Islet of Langerhans (tissue), 1 donor: Measurements from ENCODE around the gene ERG.

ENCODE experiments used
- FAIRE-seq: peaks from one replicate; lab custom pipeline; 2011; peaks lifted over from hg19 to GRCh38; lab: Jason Lieb, UNC

The ERG gene

DNA sequence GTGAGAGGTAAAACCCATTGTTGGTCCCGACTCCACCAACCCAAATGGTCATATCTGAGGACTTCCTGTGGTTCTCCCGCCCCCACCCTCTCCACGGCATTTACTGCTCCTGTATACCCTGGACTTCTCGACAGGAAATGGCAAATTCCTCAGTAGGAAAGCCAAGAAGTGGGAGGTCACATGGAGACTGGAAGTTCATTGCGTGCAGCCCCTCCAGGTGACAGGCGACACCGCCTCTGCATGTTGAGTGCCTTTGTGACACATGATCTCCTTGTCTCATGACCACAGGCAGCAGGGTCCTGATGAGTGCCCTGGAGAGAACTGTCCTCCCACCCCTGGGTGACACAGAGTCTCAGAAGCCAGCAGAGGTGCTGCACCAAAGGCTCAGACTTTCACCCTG, 24.2 kb downstream of the ERG start:
- no peak for FAIRE-seq

DNA sequence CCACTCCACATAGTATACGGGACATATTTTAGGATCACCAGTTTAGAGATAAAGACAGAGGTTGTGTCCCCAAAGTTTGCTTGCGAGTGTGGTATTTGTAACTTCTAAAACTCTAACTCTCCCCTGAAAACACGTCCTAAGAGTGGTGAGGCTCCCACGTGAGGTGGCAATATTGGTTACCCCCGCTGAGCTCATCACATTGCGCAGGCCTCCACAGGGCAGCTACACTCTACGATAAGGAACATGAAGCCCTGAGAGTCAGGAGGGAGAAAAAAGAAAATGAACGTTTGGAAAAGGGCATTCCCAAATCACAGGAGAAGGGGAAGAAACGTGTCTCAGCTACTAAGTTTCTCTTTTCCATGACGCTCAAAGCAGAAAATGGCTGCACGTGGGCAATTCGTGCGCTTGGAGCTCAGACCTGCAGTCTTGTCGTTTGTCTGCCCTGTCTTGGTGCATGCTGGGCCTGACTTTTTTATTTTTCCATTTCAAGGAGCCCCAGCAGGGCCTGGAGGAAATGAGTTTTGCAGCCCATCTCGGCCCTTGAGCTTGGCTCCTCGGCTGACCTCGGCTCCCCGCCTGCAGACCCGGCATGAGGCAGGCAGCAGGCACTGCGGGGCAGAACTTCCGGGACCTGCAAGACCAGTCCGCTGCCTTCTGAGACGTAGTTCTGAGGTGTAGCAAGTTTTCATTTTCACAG, 25.7 kb downstream of the ERG start:
- FAIRE-seq = no peak

DNA sequence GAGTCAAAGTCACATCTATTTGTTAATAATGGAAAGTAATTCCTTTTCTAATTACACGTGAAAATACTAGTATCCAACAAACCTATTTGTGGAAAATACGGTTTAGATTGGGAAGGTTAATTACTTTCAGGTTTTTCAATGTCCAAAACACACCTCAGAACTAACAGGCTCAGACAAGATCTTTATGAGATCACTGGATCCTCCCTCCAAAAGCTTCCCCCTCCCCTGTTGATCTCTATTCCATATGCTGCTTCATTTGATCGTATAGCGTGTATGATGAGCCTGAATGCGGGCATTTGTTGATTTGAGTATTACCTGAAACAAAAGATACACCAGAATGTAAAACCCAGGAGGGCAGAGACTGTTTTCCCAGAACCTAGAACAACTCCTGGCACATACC, 26.5 kb downstream of the ERG start:
- no peak for FAIRE-seq

DNA sequence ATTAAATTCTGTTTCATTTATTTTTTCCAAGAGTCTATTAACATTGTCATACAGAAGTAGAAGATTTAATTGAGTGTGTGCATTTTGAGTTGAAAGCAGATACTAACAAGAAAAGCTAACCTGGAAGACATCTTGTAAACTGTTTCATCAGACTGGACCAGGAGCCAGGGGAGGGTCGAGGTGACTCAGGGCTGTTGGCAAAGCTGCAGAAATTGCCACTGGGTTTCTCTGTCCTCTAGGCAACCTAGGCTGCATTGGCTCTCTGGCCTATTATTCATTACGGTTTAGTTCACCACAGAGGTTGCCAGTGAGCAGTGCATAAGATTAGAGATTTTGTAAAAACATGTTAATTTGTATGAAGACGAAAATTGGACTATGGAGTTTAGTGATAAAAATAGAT, 27.5 kb downstream of the ERG start:
- FAIRE-seq = no peak

DNA sequence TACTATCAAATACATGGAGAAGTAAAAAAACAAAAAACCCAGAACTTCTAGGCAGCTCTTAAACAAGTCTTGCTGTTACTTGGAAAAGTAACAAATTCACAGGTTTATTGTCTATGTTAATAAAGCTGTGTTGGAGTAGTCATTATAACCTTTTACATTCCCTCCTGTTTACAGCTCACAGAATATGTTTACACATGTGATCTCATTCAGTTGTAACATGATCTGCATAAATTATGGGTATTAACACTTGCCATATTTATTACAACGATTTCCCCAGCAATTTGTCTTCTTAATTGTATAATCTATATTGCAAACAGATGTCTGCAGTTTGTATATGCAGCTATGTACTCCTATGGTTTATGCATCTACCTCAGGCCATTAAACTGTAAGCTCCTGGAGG, 28.6 kb downstream of the ERG start:
- FAIRE-seq = no peak

DNA sequence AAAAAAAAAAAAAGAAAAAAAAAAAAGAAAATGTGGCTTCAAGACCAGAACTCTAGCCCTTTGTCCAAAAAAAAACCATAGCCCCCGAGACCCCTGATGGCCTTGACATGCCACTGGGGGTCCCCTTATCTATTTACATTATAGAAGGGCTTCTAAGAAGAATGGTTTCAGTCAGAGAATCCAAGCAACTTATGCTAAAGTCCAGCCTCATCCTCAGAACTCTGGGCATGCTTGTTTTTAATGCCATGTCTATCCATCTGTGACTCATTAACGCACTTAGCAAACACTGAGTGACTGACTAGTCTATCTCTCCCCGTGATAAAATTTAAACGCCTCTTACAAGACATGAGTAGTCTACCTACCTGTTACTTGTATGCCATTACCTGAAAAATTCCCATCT, 29.3 kb downstream of the ERG start:
- FAIRE-seq = no peak

DNA sequence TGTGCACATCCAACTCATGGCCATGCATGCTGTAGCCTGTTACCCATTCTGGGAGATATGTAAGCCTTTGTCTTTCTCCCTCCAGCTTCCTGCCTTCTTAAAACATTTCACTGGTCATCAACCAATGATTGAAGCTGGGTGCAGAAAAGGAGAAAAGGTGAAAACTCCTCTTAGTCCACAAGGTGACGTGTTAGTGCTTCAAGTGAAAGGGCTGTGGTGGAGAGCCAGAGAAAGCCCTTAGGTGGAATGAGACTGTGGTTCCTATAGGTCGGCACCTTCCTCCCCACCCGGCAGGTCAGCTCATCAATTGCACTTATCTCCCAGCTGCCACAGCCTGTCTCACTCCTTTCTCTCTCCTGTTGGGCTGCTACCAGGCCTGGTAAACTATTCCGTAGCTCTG, 30.4 kb downstream of the ERG start:
- FAIRE-seq = no peak

DNA sequence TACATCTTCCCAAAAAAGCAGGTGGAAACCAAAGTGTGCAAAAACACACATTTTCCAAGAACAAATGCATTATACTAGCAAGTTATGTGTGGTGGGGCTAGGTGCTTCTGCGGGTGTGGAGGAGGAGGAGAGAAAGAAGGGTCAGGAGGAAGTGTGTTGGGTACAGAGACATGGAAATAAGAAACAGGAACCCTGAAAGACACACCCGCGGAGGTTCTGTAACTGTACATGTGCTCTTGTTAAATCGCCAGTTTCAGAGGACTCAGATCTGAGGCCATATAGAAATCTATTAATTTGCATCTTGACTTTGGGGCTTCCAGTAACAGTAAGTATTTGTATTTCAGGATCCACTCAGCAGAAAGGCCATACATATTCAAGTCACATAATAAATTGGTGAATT, 30.9 kb downstream of the ERG start:
- FAIRE-seq = no peak

DNA sequence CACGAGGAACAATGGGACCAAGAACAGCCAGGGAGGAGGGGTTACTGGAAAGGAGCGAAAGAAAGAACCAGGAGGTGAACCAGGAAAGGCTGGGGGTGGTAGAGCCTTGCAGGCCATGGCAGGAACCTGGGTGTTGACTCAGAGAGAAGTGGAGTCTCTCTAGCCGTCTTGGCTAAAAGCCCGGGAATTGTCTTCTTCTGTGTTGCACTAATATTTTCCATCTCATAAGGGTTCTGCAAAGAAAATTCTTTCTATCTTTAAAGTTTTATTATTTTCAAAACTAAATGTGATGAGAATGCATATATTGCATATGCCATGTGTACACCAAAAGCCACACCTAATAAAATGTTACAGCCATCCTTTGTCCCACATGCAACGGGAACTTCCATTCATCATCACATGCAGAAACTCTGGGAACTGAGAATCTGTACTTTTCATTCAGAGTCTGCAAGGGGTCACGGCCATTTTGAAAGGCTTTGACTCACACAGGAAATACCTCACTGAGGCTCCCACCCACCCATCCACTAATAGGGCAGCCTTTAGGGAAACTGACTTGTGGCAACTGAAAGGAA, 38.0 kb downstream of the ERG start:
- no peak for FAIRE-seq

DNA sequence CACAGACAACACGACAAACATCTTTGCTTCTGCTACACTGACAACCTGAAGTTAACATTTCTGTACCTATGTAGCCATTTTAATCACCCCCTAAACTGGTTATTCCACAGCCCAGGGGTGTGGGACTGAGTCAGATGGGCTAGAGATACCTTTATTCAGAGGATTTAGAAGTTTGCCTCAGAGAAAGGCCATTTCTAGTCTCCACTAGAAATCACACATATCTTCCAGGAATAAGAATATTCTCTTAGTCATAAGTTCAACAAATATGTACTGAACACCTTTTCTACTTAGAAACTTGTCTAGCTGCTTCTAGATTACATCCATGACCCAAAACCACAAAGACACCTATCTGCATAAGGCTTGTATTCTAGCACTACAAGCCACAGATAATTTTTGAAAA, 38.8 kb downstream of the ERG start:
- no peak for FAIRE-seq

DNA sequence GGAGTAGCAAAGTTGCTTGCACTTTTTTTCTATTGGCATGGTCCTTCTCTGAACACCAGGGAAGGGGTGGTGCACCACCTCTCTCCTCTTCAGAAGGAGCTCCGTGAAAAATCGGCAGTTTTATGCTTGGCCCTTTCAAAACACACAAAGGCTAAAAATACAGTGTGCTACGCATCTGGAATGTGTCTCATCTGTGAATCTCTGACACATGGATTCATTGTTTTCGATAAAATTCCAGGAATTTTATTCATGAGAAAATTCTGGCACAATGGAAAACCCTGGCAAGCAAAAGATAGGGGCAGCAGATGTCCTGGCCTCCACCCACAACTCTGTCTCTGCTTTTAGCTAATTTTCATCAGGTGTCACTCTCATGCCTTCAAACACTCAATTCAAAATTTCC, 42.9 kb downstream of the ERG start:
- FAIRE-seq = no peak

DNA sequence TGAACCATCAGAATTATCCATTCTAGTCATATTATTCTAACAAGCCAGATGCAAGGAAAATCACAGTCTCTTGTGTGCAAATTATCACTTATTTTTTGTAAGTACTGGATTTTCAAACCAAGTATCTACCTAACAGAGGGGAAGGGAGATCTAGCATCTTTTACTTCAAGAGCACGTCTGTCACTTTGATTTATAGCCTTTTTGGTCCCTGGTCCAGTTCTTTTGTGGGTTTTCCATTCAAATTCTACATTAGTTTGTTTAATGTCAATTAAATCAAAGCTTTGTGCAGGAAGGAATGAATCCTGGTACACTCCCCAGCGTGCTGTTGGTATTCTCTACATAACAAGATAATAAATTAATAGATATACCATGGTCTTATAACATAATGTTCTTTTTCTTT, 43.6 kb downstream of the ERG start:
- FAIRE-seq = no peak

DNA sequence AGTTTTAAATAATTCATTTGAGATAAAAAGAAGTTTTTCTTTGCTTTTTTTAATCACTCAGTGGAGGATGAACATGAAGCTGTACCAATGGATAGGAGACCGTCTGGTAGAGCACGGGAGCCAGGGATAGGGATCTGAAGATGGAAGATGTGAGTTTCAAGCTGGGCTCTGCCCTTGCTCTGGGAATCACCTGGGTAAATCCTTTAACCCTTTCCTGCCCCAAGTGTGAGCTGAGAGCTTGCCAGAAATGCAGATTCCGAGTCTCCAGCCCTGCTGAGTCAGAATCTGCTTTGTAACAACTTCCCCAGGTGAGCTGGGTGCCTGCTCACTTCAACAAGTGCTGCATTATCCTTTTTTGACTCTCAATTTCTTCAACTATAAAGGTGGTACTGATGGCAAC, 44.1 kb downstream of the ERG start:
- FAIRE-seq = no peak

DNA sequence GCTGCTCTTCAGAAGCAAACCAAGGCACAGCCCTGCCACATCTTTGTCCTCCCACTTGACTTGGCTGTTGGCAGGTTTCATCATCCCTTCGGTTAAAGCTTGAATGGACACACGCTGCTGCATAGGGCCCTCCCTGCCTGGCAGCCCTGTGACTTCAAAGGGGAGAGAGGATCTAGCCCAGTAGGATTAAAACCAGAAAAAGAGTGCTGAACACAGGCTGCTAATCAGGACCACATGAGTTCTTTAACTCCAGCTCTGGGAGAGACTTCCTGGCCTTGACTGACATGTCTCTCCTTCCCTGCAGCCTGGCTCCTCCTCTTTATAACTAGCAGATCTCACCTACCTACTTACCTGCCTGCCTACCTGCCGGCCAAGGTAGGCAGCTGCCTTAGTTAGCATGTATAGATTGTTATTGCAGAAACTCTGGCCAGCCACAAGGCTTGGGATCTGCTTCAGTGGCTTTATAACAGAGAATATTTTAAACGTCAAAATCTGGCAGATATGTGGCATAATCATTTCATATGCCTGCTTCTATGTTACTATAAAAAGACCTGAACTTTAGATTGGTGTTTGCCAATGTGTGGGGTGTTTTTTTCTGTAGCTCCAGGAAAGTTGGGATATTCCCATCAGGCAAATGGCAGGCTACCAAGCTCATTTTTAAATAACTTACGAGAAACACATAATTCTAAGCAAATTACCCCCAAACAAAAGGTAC, 49.4 kb downstream of the ERG start:
- no peak for FAIRE-seq

DNA sequence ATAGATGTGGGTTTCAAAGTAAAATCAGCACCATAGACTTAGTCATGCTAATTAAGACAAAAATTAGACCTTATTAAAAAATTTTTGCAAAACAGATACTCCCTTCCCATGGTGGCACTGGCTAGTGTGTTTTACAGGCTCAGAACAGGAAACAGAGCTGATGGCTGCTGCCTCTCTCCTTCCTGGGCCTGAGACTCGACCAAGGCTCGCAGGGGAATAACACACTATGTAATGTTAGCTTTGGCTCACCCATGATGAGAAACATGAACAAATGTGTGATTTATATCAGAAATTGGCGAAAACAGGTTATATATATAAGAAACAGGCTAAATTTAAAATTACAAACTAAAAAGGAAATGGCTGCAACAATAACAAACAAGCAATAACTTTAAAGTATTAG, 50.7 kb downstream of the ERG start:
- FAIRE-seq = no peak

DNA sequence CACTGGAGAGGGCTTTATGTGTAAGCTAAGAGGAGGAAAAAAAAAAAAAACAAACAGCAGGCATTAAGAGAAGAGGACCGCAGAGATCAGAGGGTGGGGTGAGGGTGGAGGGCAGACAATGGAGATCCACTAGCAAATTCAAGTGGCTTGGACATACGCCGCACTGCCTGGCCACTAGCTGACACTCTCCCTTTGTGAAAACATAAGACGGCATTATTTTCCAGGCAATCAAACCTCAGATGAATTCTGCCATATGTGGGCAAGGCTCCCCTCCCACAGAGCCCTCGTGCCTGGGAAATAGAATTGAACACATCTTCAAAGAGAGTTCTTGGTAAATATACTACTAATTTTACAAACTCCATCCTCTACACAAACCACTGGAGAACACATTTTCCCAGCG, 53.6 kb downstream of the ERG start:
- FAIRE-seq = no peak

DNA sequence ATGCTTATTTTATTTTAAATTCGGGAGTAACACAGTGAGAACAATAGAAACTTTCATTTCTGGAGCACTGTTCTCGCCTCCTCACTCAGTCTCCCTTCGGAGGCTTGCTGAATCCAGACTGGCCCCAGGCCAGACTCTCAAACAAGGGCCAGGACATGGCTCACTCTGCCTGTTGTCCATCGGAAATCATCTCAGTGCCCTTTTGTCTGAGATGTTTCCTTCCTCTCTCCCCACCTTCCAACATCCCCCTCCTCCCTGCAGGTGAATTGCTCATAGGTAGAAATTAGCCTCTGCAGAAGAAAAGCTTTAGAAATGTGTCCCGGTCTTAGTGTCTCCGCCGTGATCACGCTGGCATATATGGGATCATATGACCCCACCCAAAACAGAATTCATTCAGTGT, 55.2 kb downstream of the ERG start:
- no peak for FAIRE-seq

DNA sequence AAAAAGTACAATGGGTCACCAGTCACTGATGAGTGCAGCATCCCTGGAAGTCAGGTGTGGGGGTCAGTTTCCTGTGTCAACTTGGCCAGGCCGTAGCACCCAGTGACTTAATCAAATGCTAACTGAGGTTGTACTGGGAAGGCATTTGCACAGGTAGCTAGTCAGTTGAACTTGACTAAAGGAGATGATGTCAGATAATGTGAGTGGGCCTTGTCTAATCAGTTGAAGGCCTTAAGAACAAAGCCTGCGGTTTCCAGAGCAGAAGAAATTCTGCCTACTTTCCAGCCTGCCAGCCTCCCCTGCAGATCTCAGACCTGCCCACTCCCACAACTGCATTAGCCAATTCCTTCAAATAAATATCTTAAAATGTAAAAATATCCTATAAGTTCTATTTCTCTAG, 57.1 kb downstream of the ERG start:
- FAIRE-seq = no peak

DNA sequence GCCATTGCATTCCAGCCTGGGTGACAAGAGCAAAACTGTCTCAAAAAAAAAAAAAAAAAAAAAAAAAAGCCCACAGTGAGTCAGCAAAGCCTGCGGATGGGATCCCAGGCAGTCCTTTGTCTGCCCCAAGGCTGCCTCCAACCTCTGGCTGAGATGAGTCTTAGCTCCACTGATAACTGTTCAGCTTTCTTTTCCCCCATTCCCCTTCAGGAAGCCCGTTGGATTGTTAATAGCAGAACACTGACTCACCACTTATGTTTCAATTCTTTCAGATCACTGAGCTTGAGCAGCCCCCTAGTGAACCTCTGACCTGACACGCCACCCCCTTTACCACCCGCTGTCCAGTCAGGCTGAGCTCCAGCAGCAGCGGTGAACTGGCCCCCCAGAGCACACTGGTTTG, 57.5 kb downstream of the ERG start:
- FAIRE-seq = no peak

DNA sequence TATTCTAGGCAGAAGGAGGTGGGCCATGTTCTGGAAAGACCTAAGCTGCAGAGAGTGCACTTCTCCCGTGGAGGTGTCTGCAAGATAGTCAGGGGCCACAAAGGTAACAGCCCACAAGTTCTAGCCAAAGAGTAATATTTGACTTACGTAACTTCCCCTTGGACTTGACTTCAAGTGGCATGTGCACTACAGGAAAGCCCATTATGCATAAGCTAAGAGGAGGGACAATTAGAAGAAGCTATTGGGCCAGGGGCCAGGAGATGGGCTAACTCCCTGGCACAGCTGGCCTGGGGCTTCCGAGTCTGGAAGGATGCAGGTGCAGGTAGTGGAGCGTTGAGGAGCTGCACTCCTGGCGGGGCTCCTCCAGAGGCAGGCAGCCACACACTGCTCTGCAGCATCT, 58.3 kb downstream of the ERG start:
- no peak for FAIRE-seq

DNA sequence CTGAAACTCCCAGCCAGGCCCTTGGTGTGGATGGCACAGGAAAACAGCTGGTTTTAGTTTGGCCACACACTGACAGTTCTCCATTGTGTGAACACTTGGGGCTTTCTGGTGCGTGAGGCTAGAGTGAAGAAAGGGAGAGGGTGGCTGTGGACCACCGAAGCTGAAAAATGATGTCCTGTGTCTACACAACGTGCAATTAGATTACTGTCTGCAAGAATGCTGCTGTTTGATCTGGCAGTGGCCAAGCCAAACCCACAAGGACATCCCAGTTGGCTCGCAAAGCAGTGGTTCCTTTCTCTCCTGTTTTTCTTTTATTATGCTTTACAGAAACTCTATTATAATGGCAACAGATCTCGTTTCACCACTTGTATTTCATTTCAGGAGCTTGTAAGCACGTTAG, 58.9 kb downstream of the ERG start:
- no peak for FAIRE-seq

DNA sequence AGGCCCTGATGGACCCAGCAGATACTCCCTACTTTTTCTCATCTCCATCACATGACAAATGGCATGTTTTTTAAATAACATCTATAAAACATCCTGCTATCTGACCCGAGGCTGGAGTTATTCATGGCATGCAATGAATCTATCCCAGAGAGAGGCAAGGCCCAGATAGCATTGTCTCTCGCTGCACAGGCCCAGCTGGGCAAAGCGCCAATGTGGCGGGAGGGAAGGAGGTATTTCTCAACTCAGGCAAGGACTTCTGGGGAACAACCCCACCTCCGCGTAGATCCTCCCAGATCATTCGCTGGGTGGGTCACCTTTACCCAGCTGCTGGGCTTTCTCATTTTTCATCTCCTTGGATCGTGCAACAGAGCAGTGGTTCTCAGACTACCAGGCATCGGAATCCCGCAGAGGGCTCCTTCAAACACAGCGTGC, 59.8 kb downstream of the ERG start:
- no peak for FAIRE-seq

DNA sequence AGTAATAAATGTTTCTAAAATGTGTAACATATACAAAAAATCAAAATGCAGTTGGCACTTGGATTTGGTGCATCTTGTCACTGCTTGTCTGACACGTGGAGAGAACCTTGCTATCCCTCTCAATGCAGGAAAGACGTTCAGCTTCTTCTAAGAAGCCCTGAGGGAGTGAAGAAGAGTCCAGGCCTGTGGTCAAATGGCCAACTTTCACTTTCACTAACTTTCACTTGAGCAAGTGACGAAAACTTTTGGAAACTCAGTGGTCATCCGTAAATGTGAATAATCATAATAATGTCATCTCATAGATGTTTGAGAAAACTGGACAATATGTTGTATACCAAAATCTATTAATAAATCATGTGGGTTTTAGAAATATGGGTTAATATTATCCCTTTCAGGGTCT, 61.9 kb downstream of the ERG start:
- FAIRE-seq = no peak

DNA sequence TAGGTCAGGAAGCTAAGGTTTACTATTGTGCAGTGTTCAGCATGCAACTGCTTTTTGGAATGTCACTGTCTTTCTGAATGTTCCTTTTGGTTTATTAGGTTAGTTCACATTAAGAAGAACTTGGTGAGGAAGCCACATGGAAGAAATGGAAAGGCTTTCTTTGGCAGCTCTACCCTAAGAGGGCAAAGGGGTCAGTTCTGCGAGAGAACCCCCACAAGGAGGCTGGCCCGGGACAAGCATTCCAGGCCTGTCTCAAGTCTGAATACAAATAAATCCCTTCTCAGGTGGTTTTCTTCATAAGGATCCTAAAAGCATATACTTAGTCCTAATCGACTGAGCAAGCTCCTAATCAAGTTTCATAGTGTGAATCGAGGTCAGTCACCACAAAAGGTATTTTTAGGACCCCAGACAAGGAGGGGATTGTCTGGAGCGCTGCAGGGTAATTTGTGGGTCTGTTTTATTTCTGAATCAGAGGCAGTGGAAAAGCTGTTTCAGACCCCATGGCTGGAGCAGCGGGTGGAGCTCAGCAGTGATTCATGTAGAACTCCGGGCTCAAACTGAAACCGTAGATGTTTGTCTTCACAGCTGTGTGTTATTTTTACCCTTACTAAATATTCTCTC, 63.3 kb downstream of the ERG start:
- no peak for FAIRE-seq
